Fibroblast of skin of left quadriceps (primary cell): ENCODE data around the gene ZNF710.

Experiments
- DNase-seq, 2 experiments: peaks; one replicate each; pipeline ENCODE4 v3.0.0-alpha.2; 2013; ENCODE audit warnings: low read depth in 2 of 2

Gene ZNF710

GRCh38 chr15:90079619-90080457 lies 78.7 kb downstream of the ZNF710 start:
- DNase-seq, result no peak

- no peak for DNase-seq
These were observed 79.3 kb downstream of the ZNF710 start for GRCh38 chr15:90080458-90080755.

GRCh38 chr15:90080818-90081393 lies 79.8 kb downstream of the ZNF710 start:
- no peak for DNase-seq

- DNase-seq, result no peak
These were observed 81.1 kb downstream of the ZNF710 start for GRCh38 chr15:90082140-90082715.

- no peak for DNase-seq
These were observed 82.3 kb downstream of the ZNF710 start for GRCh38 chr15:90083419-90083818.

- no peak for DNase-seq
These were observed 83.0 kb downstream of the ZNF710 start for GRCh38 chr15:90083954-90084607.

GRCh38 chr15:90084876-90085423 lies 83.8 kb downstream of the ZNF710 start:
- no peak for DNase-seq

- DNase-seq, result no peak
These were observed 84.4 kb downstream of the ZNF710 start for GRCh38 chr15:90085565-90085964.

GRCh38 chr15:90086868-90087268 lies 85.7 kb downstream of the ZNF710 start:
- DNase-seq, result no peak

- no peak for DNase-seq
These were observed 86.5 kb downstream of the ZNF710 start for GRCh38 chr15:90087454-90088154.

GRCh38 chr15:90090226-90090848 lies 89.2 kb downstream of the ZNF710 start:
- DNase-seq, result no peak

GRCh38 chr15:90091156-90091931 lies 90.2 kb downstream of the ZNF710 start:
- no peak for DNase-seq

GRCh38 chr15:90095521-90095959 lies 94.4 kb downstream of the ZNF710 start:
- DNase-seq, result no peak

GRCh38 chr15:90097475-90097874 lies 96.4 kb downstream of the ZNF710 start:
- DNase-seq, result no peak

GRCh38 chr15:90099072-90099867 lies 98.1 kb downstream of the ZNF710 start:
- no peak for DNase-seq

GRCh38 chr15:90099868-90100831 lies 99.0 kb downstream of the ZNF710 start:
- DNase-seq, result peak in 1 of 2 experiments; percentile 11

- DNase-seq, result no peak
These were observed 100.2 kb downstream of the ZNF710 start for GRCh38 chr15:90101130-90101968.
